Measurements from ENCODE around the gene ASB16.
A peak's percentile ranks its signal among the peaks of the same experiment; 100 is the strongest.

The ASB16 gene

GRCh38 chr17:44202756-44203155 lies 32.3 kb downstream of the ASB16 start:
- Histone ChIP-seq H3K4me2 (ENCODE audit: low read depth, low read length) (no peak overlapping the region), H3K9me3 (replicated peaks; ENCODE audit: insufficient read depth, low read length) (no peaks in the 10 kb centered on the region), H4K20me1 (ENCODE audit: insufficient read depth, low read length) (no peaks in the 10 kb centered on the region), H3K79me2 (ENCODE audit: low read length) (peaks cover 21% of the 10 kb centered on the region), H3K36me3 (replicated peaks; ENCODE audit: insufficient read depth, low read length) (no peaks in the 10 kb centered on the region; the same call in 1 of the 2 replicates), H3K27me3 (replicated peaks; ENCODE audit: insufficient read depth, low read length) (no peaks in the 10 kb centered on the region), H2AFZ (ENCODE audit: low read length) (no peak overlapping the region), H3K4me3 (ENCODE audit: low read length) (no peak overlapping the region), H3K9me2 (replicated peaks; ENCODE audit: insufficient read depth, low read length) (no peaks in the 10 kb centered on the region), H3K27ac (ENCODE audit: low read length) (no peak overlapping the region), H3K9ac (ENCODE audit: low read length) (no peak overlapping the region), H3F3A (ENCODE audit: insufficient read depth, low read length) (peaks cover 64% of the 10 kb centered on the region), H3K4me1 (ENCODE audit: low read length) (peaks cover 12% of the 10 kb centered on the region)
- no peak for DNase-seq
- TF ChIP-seq EZH2 (optimal IDR thresholded peaks at IDR 0.05; ENCODE audit: low read depth, low read length): no peak

- TF ChIP-seq EZH2 (optimal IDR thresholded peaks at IDR 0.05; ENCODE audit: low read depth, low read length): no peak
- TF ChIP-seq EZH2phosphoT487 (IDR thresholded peaks at IDR 0.05; ENCODE audit: low read length): no peak
- peak; percentile 83 for TF ChIP-seq CTCF (IDR thresholded peaks at IDR 0.05; ENCODE audit: low read length)
- Histone ChIP-seq H3K27me3 (replicated peaks; ENCODE audit: insufficient read depth, low read length) (no peaks in the 10 kb centered on the region), H3K9me2 (replicated peaks; ENCODE audit: insufficient read depth, low read length) (no peaks in the 10 kb centered on the region), H3K4me3 (ENCODE audit: low read length) (no peak overlapping the region), H3K9me3 (replicated peaks; ENCODE audit: insufficient read depth, low read length) (no peaks in the 10 kb centered on the region), H2AFZ (ENCODE audit: low read length) (no peak overlapping the region), H3K9ac (ENCODE audit: low read length) (no peak overlapping the region), H3K79me2 (ENCODE audit: low read length) (peaks cover 9% of the 10 kb centered on the region), H3F3A (ENCODE audit: insufficient read depth, low read length) (peaks cover 53% of the 10 kb centered on the region), H3K36me3 (replicated peaks; ENCODE audit: insufficient read depth, low read length) (no peaks in the 10 kb centered on the region; the same call in 1 of the 2 replicates), H3K4me1 (ENCODE audit: low read length) (peaks cover 7% of the 10 kb centered on the region), H4K20me1 (ENCODE audit: insufficient read depth, low read length) (no peaks in the 10 kb centered on the region), H3K27ac (ENCODE audit: low read length) (no peak overlapping the region), H3K4me2 (ENCODE audit: low read depth, low read length) (no peak overlapping the region)
- peak; percentile 70 for DNase-seq
These were observed 33.4 kb downstream of the ASB16 start for GRCh38 chr17:44203731-44204440.

GRCh38 chr17:44204441-44204882 lies 34.0 kb downstream of the ASB16 start:
- no peak overlapping the region for H3K4me3 ChIP-seq (ENCODE audit: low read length)
- no peaks in the 10 kb centered on the region for H3K9me3 ChIP-seq (replicated peaks; ENCODE audit: insufficient read depth, low read length)
- no peaks in the 10 kb centered on the region for H4K20me1 ChIP-seq (ENCODE audit: insufficient read depth, low read length)
- H3K9me2 ChIP-seq (replicated peaks; ENCODE audit: insufficient read depth, low read length): no peaks in the 10 kb centered on the region
- H3K4me2 ChIP-seq (ENCODE audit: low read depth, low read length): no peak overlapping the region
- H3K4me1 ChIP-seq (ENCODE audit: low read length): peaks cover 7% of the 10 kb centered on the region
- no peak overlapping the region for H3K27ac ChIP-seq (ENCODE audit: low read length)
- H3K79me2 ChIP-seq (ENCODE audit: low read length): peaks cover 10% of the 10 kb centered on the region
- H2AFZ ChIP-seq (ENCODE audit: low read length): no peak overlapping the region
- H3K27me3 ChIP-seq (replicated peaks; ENCODE audit: insufficient read depth, low read length): no peaks in the 10 kb centered on the region
- H3K9ac ChIP-seq (ENCODE audit: low read length): no peak overlapping the region
- TF ChIP-seq EZH2 (optimal IDR thresholded peaks at IDR 0.05; ENCODE audit: low read depth, low read length): no peak
- TF ChIP-seq EZH2phosphoT487 (IDR thresholded peaks at IDR 0.05; ENCODE audit: low read length): no peak
- TF ChIP-seq CTCF (IDR thresholded peaks at IDR 0.05; ENCODE audit: low read length): no peak
- H3K36me3 ChIP-seq (replicated peaks; ENCODE audit: insufficient read depth, low read length): no peaks in the 10 kb centered on the region; the same call in none of the 2 replicates
- DNase-seq: no peak
- H3F3A ChIP-seq (ENCODE audit: insufficient read depth, low read length): peaks cover 52% of the 10 kb centered on the region
